Mesenchymal stem cell (in vitro differentiated cells and primary cell): Measurements from ENCODE around the gene PDE4B.

Experiments used
- DNase-seq: peaks from one replicate; pipeline ENCODE4 v3.0.0-alpha.2; 2013
- H2AFZ ChIP-seq: one replicate; pipeline ENCODE4 v1.6.1; 2013; ENCODE audit warnings: low read depth, mild to moderate bottlenecking, control low read depth, inconsistent platforms, low read length, moderate library complexity
- H2AK5ac ChIP-seq: 2 replicates; pipeline ENCODE4 v1.6.1; 2013; ENCODE audit warnings: low read length, moderate library complexity, mild to moderate bottlenecking, inconsistent platforms; ENCODE audit not compliant: severe bottlenecking
- H2BK120ac ChIP-seq: one replicate; pipeline ENCODE4 v1.6.1; 2013; ENCODE audit warnings: low read depth, mild to moderate bottlenecking, inconsistent platforms, low read length, moderate library complexity
- H2BK12ac ChIP-seq, 2 experiments: one replicate each; pipeline ENCODE4 v1.6.1; 2013; ENCODE audit warnings: inconsistent platforms in 2 of 2, low read length in 2 of 2, mild to moderate bottlenecking in 2 of 2, moderate library complexity in 2 of 2, control low read depth in 1 of 2
- H2BK15ac ChIP-seq: one replicate; pipeline ENCODE4 v1.6.1; 2013; ENCODE audit warnings: mild to moderate bottlenecking, low read depth, inconsistent platforms; ENCODE audit not compliant: poor library complexity, severe bottlenecking
- H2BK5ac ChIP-seq: 2 replicates; pipeline ENCODE4 v1.6.1; 2013; ENCODE audit warnings: low read depth, mild to moderate bottlenecking, low read length, control low read depth, inconsistent platforms; ENCODE audit not compliant: poor library complexity, severe bottlenecking
- H3K14ac ChIP-seq, 2 experiments: one replicate each; pipeline ENCODE4 v1.6.1; 2013; ENCODE audit warnings: inconsistent platforms in 2 of 2, low read length in 2 of 2, control low read depth in 1 of 2, mild to moderate bottlenecking in 1 of 2, moderate library complexity in 1 of 2
- H3K18ac ChIP-seq, 2 experiments: one replicate each; pipeline ENCODE4 v1.6.1; 2013; ENCODE audit warnings: inconsistent platforms in 2 of 2, low read length in 2 of 2, control low read depth in 1 of 2, low read depth in 1 of 2, mild to moderate bottlenecking in 1 of 2
- H3K23ac ChIP-seq, 2 experiments: one replicate each; pipeline ENCODE4 v1.6.1; 2013; ENCODE audit warnings: inconsistent platforms in 2 of 2, low read length in 2 of 2, mild to moderate bottlenecking in 2 of 2, moderate library complexity in 2 of 2, control low read depth in 1 of 2
- H3K27ac ChIP-seq: 2 replicates; pipeline ENCODE4 v1.5.1; 2013; ENCODE audit warnings: mild to moderate bottlenecking, moderate library complexity, low read length, control low read depth, inconsistent platforms; ENCODE audit not compliant: poor library complexity, severe bottlenecking
- H3K27me3 ChIP-seq, 2 experiments: 2 replicates each; pipeline versions ENCODE4 v1.6.1 to v1.7.0; 2013; ENCODE audit warnings: low read length in 2 of 2, mild to moderate bottlenecking in 2 of 2, moderate library complexity in 2 of 2, control low read depth in 1 of 2, inconsistent platforms in 1 of 2; ENCODE audit not compliant: control insufficient read depth in 1 of 2, insufficient read depth in 1 of 2
- H3K36me3 ChIP-seq, 2 experiments: 2 replicates each; pipeline versions ENCODE4 v1.6.1 to v1.7.0; 2013; ENCODE audit warnings: low read length in 2 of 2, control low read depth in 1 of 2, inconsistent platforms in 1 of 2, low read depth in 1 of 2, mild to moderate bottlenecking in 1 of 2; ENCODE audit not compliant: insufficient read depth in 2 of 2, control insufficient read depth in 1 of 2
- H3K4ac ChIP-seq, 2 experiments: one replicate each; pipeline ENCODE4 v1.6.1; 2013; ENCODE audit warnings: inconsistent platforms in 2 of 2, low read length in 2 of 2, mild to moderate bottlenecking in 2 of 2, moderate library complexity in 2 of 2, control low read depth in 1 of 2, low read depth in 1 of 2
- H3K4me1 ChIP-seq: 2 replicates; pipeline ENCODE4 v1.6.1; 2013; ENCODE audit warnings: low read depth, low read length, control low read depth; ENCODE audit not compliant: control insufficient read depth, insufficient read depth
- H3K4me2 ChIP-seq: 2 replicates; pipeline ENCODE4 v1.6.1; 2013; ENCODE audit warnings: low read length, mild to moderate bottlenecking, inconsistent platforms; ENCODE audit not compliant: poor library complexity, severe bottlenecking
- H3K4me3 ChIP-seq, 2 experiments: 2 replicates each; pipeline versions ENCODE4 v1.5.1 to v1.7.0; 2013; ENCODE audit warnings: low read length in 2 of 2, mild to moderate bottlenecking in 2 of 2, control low read depth in 1 of 2, low read depth in 1 of 2; ENCODE audit not compliant: insufficient read depth in 1 of 2
- H3K79me1 ChIP-seq: replicated peaks from 2 replicates; pipeline ENCODE4 v1.6.1; 2013; ENCODE audit warnings: mild to moderate bottlenecking, control low read depth, low read length, inconsistent platforms; ENCODE audit not compliant: poor library complexity, severe bottlenecking
- H3K9ac ChIP-seq: 2 replicates; pipeline ENCODE4 v1.7.0; 2013; ENCODE audit warnings: mild to moderate bottlenecking, low read length, moderate library complexity
- H3K9me3 ChIP-seq: 2 replicates; pipeline ENCODE4 v1.7.0; 2013; ENCODE audit warnings: mild to moderate bottlenecking, low read length; ENCODE audit not compliant: control insufficient read depth
- H4K8ac ChIP-seq: one replicate; pipeline ENCODE4 v1.6.1; 2013; ENCODE audit warnings: inconsistent platforms, mild to moderate bottlenecking, low read length, moderate library complexity
- H4K91ac ChIP-seq: one replicate; pipeline ENCODE4 v1.6.1; 2013; ENCODE audit warnings: mild to moderate bottlenecking, low read length, inconsistent platforms
- WGBS: methylation state at CpG from one replicate; pipeline ENCODE4 v1.1.7; 2013; ENCODE audit warnings: mixed read lengths; 5-methylcytosine and 5-hydroxymethylcytosine counted together

Gene PDE4B

DNA sequence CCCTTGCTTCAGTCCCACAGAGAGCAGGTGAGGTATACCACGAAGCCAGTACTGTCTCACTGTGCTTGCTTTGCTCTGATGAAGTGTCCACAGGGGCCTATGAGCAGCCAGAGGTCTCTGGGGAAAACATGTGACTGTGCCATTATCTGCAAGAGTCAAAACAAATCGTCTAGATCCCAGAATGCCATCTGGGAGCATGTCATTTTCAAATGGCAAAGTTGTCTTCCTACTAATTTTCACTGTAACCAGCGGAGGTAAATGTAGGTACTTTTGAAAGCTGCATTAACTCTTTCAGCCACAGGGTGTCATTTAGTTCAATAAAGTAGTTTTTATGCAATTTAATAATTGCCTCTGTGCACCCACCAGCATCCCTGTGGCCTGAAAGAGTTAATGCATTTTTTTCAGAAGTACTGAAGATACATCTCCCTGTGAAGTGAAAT lies 567.6 kb downstream of the PDE4B start:
- H3K27me3 ChIP-seq = no peaks in the 10 kb centered on the region

DNA sequence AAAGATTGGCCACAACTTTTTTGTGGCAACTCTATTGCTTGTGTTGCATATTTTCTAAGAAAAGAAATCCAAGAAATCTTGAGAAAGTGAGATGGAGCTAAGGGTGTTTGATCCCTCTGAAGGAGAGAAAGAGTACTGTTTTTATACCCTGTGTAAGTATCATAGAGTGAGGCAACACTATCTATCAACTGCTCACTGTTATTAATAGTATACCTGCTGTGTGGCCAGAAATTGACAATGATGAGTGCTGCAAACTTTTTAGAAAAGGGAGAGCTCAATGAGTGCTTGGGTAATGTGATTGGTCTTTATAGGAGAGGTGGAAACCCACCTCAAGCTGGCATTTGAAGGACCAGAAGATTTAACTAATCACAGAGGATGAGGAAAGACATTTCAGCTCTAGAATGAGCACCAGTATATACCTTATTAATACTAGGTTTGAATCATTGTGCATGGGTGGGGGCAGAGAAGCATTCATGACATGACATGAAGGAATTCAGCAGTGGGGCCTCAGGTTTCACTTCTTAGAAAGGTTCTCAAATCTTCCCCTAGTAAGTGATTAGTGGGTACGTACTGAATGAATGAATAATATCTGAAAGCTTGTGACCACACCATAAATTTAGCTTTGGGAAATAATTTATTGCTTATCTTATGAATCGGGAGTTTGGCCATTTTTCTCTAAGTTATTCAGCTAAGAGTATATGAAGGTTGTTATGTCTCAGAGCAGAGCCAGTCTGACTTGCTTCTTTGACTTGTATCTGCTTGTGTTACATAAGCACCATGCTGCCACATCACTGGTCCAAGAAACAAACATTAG lies 572.1 kb downstream of the PDE4B start:
- Histone ChIP-seq H2BK120ac (no peak overlapping the region), H3K4me2 (no peak overlapping the region), H4K8ac (no peak overlapping the region), H3K79me1 (no peaks in the 10 kb centered on the region), H2AK5ac (no peak overlapping the region), H2BK15ac (no peak overlapping the region), H3K4me3 (no peak overlapping the region), H3K23ac (no peak overlapping the region), H3K9ac (peak overlapping the region; percentile 34), H3K9me3 (no peaks in the 10 kb centered on the region), H3K36me3 (peaks cover 0 to 27% of the 10 kb centered on the region in 2 experiments), H4K91ac (no peak overlapping the region), H2BK12ac (no peak overlapping the region), H3K4ac (no peak overlapping the region), H3K18ac (no peak overlapping the region), H3K14ac (no peak overlapping the region), H2BK5ac (no peak overlapping the region), H2AFZ (no peak overlapping the region), H3K27ac (no peak overlapping the region), H3K27me3 (no peaks in the 10 kb centered on the region), H3K4me1 (no peaks in the 10 kb centered on the region)
- 100% methylated on average over 1 of the region's 2 CpGs for WGBS
- no peak for DNase-seq

More for the DNA sequence above, 567.6 kb downstream of the PDE4B start:
- Histone ChIP-seq H3K79me1 (no peaks in the 10 kb centered on the region), H3K4me2 (no peak overlapping the region), H3K18ac (peak overlapping the region in 1 of 2 experiments; percentile 71), H2BK120ac (no peak overlapping the region), H2BK5ac (no peak overlapping the region), H3K4me3 (no peak overlapping the region), H2AK5ac (no peak overlapping the region), H4K8ac (no peak overlapping the region), H2BK12ac (no peak overlapping the region), H3K14ac (no peak overlapping the region), H2BK15ac (no peak overlapping the region), H3K9ac (no peak overlapping the region), H3K9me3 (no peaks in the 10 kb centered on the region), H3K36me3 (peaks cover 0 to 3% of the 10 kb centered on the region in 2 experiments), H3K4me1 (no peaks in the 10 kb centered on the region), H3K4ac (no peak overlapping the region), H3K27ac (no peak overlapping the region), H4K91ac (no peak overlapping the region), H3K23ac (no peak overlapping the region), H2AFZ (no peak overlapping the region)
- no peak for DNase-seq
- WGBS = 65% methylated on average over 2 of the region's 3 CpGs

DNA sequence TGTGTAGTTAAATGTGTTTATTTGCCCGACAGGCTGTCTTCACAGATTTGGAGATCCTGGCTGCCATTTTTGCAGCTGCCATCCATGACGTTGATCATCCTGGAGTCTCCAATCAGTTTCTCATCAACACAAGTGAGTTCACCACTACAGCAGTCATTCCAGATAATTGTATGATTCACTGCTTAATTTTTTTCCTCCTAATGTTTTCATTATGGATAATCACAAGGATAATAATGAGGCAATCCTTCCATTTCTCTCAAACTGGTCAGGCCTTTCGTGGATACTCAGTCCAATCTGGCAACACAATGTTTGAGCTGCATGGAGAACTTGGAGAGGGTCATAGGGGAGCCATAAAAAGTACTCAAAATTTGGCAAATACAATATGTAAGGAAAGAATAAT lies 572.9 kb downstream of the PDE4B start:
- H3K14ac ChIP-seq = no peak overlapping the region
- H3K4ac ChIP-seq = no peak overlapping the region
- no peak overlapping the region for H2BK15ac ChIP-seq
- no peaks in the 10 kb centered on the region for H3K79me1 ChIP-seq
- no peak overlapping the region for H3K4me2 ChIP-seq
- H4K8ac ChIP-seq = no peak overlapping the region
- no peaks in the 10 kb centered on the region for H3K9me3 ChIP-seq
- H4K91ac ChIP-seq = no peak overlapping the region
- no peak for DNase-seq
- no peak overlapping the region for H3K23ac ChIP-seq
- no peaks in the 10 kb centered on the region for H3K27me3 ChIP-seq
- H2BK5ac ChIP-seq = no peak overlapping the region
- no peaks in the 10 kb centered on the region for H3K4me1 ChIP-seq
- no peak overlapping the region for H2AFZ ChIP-seq
- H3K36me3 ChIP-seq = peaks cover 0 to 27% of the 10 kb centered on the region in 2 experiments
- 83% methylated on average over 1 of the region's 3 CpGs for WGBS
- no peak overlapping the region for H2BK120ac ChIP-seq
- no peak overlapping the region for H3K27ac ChIP-seq
- no peak overlapping the region for H2BK12ac ChIP-seq
- H2AK5ac ChIP-seq = no peak overlapping the region
- no peak overlapping the region for H3K18ac ChIP-seq
- peak overlapping the region; percentile 34 for H3K9ac ChIP-seq
- no peak overlapping the region for H3K4me3 ChIP-seq

DNA sequence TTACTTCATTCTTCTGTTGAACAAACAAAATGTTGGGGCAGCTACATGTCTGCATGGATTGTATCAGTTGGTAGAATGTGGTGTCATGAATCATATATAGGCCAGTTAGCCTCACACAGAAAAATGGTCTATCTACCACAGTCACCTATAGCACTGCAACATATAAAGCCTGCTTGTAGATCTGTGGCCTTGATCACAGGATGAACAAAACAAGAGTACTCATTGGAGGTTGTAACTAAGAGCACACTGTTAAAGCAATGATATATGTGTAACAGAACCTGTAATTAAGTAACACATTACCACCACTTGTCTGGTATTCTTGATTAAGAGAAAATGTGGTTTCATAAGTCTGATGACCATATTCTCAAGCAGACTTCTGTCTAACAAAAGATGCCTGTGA lies 573.9 kb downstream of the PDE4B start:
- no peaks in the 10 kb centered on the region for H3K9me3 ChIP-seq
- H2BK15ac ChIP-seq = no peak overlapping the region
- no peak overlapping the region for H4K91ac ChIP-seq
- H4K8ac ChIP-seq = no peak overlapping the region
- peaks cover 2% of the 10 kb centered on the region for H3K4me1 ChIP-seq
- H3K14ac ChIP-seq = no peak overlapping the region
- no peak overlapping the region for H2AFZ ChIP-seq
- no peak overlapping the region for H3K4ac ChIP-seq
- DNase-seq = no peak
- H2BK120ac ChIP-seq = no peak overlapping the region
- H3K9ac ChIP-seq = no peak overlapping the region
- H2BK12ac ChIP-seq = no peak overlapping the region
- no peak overlapping the region for H3K23ac ChIP-seq
- no peaks in the 10 kb centered on the region for H3K79me1 ChIP-seq
- H3K27me3 ChIP-seq = no peaks in the 10 kb centered on the region
- peaks cover 0 to 27% of the 10 kb centered on the region in 2 experiments for H3K36me3 ChIP-seq
- H3K4me3 ChIP-seq = no peak overlapping the region
- no peak overlapping the region for H3K18ac ChIP-seq
- no peak overlapping the region for H3K27ac ChIP-seq
- H2AK5ac ChIP-seq = no peak overlapping the region
- no peak overlapping the region for H3K4me2 ChIP-seq
- H2BK5ac ChIP-seq = no peak overlapping the region
